Bronchial epithelial cell (primary cell): ENCODE measurements around the gene ELP1. TPM values are rescaled to one million over a fixed set of nuclear protein-coding genes. Genes with fewer than 3 reads are reported as not detected.
A peak's percentile ranks its signal among the peaks of the same experiment; 100 is the strongest.

Experiments
- DNase-seq: peaks from one replicate; pipeline ENCODE4 v3.0.0-alpha.2; 2010; ENCODE audit warnings: low read depth
- FAIRE-seq: peaks from 2 replicates; lab custom pipeline; 2011; peaks lifted over from hg19 to GRCh38; lab: Jason Lieb, UNC
- H3K27me3 ChIP-seq: 2 replicates; pipeline ENCODE4 v1.5.1; 2011; ENCODE audit warnings: low read length; ENCODE audit not compliant: control insufficient read depth, insufficient read depth
- H3K36me3 ChIP-seq: 2 replicates; pipeline ENCODE4 v1.5.1; 2011; ENCODE audit warnings: low read length; ENCODE audit not compliant: control insufficient read depth, insufficient read depth
- H3K4me3 ChIP-seq: 2 replicates; pipeline ENCODE4 v1.5.1; 2011; ENCODE audit warnings: mild to moderate bottlenecking, low read depth, low read length, control low read depth
- total RNA-seq: library from RNA; depleted of rRNA; stranded (reverse); fragments of >200 nt; gene quantifications from 2 replicates; pipeline ENCODE4 v1.2.1, GENCODE V29; 2014
- TF ChIP-seq, protein P1 (sequence below): IDR thresholded peaks from 2 replicates; pipeline ENCODE4 v1.5.1; 2011; ENCODE audit warnings: mild to moderate bottlenecking, moderate library complexity, low read length, control low read depth, inconsistent platforms; ENCODE audit not compliant: insufficient read depth, severe bottlenecking

The ELP1 gene
- total RNA-seq, 1 donor from 2014 or later: 37.9 TPM

DNA sequence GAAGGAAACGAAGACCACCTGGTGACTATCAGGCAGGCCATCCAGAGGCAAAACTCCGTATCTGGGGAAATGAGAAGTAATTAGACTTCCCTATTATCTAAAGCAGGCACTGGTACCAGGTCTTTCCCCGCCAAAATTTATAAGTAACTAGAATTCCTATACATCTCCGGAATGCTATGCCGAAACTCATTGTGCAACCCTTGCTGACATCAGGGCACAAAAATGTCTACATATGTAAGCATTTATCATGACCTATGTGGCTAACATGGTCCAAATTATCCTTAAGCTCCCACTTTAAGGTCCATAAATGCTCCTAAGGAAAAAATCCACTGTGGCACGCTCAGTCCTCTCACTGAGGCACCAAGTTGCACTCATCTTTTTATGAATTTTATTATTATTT, 95.9 kb downstream of the ELP1 start:
- Histone ChIP-seq H3K27me3 (no peaks in the 10 kb centered on the region), H3K36me3 (no peaks in the 10 kb centered on the region), H3K4me3 (no peak overlapping the region)
- DNase-seq (peak; percentile 96), FAIRE-seq (no peak)
- TF ChIP-seq, protein P1, sequence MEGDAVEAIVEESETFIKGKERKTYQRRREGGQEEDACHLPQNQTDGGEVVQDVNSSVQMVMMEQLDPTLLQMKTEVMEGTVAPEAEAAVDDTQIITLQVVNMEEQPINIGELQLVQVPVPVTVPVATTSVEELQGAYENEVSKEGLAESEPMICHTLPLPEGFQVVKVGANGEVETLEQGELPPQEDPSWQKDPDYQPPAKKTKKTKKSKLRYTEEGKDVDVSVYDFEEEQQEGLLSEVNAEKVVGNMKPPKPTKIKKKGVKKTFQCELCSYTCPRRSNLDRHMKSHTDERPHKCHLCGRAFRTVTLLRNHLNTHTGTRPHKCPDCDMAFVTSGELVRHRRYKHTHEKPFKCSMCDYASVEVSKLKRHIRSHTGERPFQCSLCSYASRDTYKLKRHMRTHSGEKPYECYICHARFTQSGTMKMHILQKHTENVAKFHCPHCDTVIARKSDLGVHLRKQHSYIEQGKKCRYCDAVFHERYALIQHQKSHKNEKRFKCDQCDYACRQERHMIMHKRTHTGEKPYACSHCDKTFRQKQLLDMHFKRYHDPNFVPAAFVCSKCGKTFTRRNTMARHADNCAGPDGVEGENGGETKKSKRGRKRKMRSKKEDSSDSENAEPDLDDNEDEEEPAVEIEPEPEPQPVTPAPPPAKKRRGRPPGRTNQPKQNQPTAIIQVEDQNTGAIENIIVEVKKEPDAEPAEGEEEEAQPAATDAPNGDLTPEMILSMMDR: no peak

DNA sequence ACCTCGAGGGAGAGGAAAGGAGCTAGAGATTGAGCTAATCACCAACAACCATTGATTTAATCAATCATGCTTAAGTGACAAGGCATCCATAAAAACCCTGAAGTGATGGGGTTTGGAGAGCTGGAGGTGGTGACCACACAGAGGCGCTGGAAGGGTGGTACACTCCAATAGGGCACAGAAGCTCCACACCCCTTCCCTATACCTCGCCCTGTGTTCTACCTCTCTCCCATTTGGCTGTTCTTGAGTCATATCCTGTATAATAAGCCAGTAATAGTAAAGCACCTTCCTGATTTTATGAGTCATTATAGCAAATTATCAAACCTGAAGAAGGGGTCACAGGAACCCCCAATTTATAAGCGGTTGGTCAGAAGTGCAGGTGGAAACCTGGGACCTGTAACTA, 96.4 kb downstream of the ELP1 start:
- peak; percentile 95 for DNase-seq
- Histone ChIP-seq H3K27me3 (no peaks in the 10 kb centered on the region), H3K36me3 (no peaks in the 10 kb centered on the region), H3K4me3 (no peak overlapping the region)
- peak; percentile 88 for FAIRE-seq
- TF ChIP-seq, protein P1: peak; percentile 8

DNA sequence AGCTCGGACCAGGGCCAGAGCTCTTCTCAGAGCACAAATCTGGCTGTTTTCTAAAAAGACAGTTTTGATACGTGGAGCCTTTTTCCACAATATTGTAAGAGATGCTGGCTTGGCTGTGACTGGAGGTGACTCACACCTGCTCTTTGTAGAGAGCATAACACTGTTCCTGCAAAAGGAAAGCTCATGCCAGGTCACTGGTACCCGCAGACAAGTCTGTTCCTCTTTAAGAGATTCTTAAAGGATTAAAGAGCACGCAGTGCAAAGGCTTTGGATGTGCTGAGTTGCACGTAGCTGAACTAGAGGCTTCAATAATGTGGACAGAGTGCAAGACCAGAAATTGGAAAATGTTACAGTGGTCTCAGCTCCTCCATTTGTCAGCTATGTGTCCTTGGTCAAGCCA, 97.1 kb downstream of the ELP1 start:
- TF ChIP-seq, protein P1: no peak
- Histone ChIP-seq H3K36me3 (no peaks in the 10 kb centered on the region), H3K4me3 (no peak overlapping the region), H3K27me3 (no peaks in the 10 kb centered on the region)
- DNase-seq: peak; percentile 97
- no peak for FAIRE-seq

DNA sequence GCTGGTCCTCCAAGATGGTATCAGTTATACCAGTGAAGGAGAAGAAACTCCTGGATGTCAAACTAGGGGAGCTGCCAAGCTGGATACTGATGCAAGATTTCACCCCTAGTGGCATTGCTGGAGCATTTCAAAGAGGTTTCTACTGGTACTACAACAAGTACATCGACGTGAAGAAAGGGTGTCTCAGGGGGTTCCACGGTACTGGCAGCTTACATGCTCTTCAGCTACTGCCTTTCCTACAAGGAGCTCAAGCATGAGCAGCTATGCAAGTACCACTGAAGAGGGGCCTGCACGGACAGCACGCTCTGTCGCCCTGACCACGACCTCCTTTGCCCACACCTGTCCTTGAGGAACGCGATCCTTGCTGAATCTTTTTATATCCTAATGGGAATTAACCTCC, 97.6 kb downstream of the ELP1 start:
- FAIRE-seq (no peak), DNase-seq (no peak)
- H3K4me3 ChIP-seq: no peak overlapping the region
- no peaks in the 10 kb centered on the region for H3K36me3 ChIP-seq
- TF ChIP-seq, protein P1: no peak
- H3K27me3 ChIP-seq: no peaks in the 10 kb centered on the region

DNA sequence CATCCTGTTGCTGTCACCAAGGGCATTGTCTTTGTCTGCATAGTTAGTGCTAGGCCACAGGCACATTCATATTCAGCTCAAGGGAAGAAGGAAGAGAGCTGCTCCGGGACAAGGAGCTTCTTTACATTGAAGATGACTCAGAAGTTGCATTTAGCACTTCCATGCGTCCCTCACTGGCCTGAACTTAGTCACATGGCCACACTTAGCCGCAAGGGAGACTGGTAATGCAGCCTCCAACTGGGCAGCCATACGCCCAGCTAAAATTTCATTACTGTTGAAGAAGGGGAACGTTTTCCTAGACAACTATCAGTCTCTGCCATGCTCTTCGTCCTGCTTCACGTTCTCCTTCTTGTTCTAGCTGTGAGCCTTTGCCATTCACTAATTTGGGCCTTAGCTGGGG, 98.1 kb downstream of the ELP1 start:
- H3K4me3 ChIP-seq: no peak overlapping the region
- FAIRE-seq (peak; percentile 93), DNase-seq (peak; percentile 89)
- TF ChIP-seq, protein P1: no peak
- H3K36me3 ChIP-seq: no peaks in the 10 kb centered on the region
- no peaks in the 10 kb centered on the region for H3K27me3 ChIP-seq

DNA sequence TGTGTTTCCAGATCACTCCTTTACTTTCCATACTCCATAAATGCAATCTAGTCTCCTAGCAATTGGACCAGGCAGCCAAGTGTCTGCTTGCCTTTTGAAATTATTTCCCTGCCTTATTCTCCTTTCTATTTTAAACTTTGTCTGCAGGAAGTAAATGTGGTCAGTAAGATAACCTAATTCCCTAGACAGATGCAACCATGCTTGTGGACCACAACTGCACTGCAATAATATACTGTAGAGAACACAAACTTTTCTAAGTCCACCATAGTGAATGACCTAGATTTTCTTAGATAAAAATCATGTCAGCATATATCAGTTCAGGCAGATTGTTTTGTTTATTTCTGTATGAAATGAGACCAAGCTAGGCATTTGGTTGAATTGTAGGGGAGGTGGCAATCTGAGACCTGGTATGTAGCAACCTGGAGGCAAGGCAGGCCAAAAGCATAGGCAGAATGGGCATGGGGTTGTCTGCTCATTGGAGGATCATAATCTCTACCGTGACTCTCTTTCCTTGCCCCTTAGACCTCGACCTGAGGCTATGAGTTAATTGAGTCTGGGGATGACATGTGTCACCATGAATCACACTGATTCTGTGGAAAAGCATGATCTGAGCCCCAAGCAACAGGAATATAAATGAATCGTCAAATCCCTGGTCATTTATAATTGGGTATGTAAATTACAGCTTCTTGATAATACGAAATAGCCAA, 98.8 kb downstream of the ELP1 start:
- TF ChIP-seq, protein P1: no peak
- FAIRE-seq: no peak
- Histone ChIP-seq H3K4me3 (no peak overlapping the region), H3K36me3 (no peaks in the 10 kb centered on the region), H3K27me3 (no peaks in the 10 kb centered on the region)
- DNase-seq: peak; percentile 91
